CD14-positive monocyte (primary cell): Measurements from ENCODE around the gene CWH43. TPM values are rescaled to one million over a fixed set of nuclear protein-coding genes. Genes with fewer than 3 reads are reported as not detected.

Experiments
- DNase-seq, 3 donors: peaks; one replicate each; pipeline ENCODE4 v3.0.0-alpha.2; 2011 to 2022
- H2AFZ ChIP-seq: 2 replicates; pipeline ENCODE4 v1.6.0; 2012; ENCODE audit warnings: mild to moderate bottlenecking, low read depth, low read length, inconsistent platforms; ENCODE audit not compliant: insufficient read depth, poor library complexity, severe bottlenecking
- H3K27ac ChIP-seq, 2 donors: 1 replicate in 1 of 2; 2 replicates in 1 of 2; pipeline ENCODE4 v1.5.1; 2012 to 2013; ENCODE audit warnings: low read length in 2 of 2, control low read depth in 1 of 2, inconsistent platforms in 1 of 2, low read depth in 1 of 2, mild to moderate bottlenecking in 1 of 2
- H3K27me3 ChIP-seq, 2 donors: one replicate each; pipeline versions ENCODE4 v1.6.0 to v1.6.1; 2011 to 2013; ENCODE audit warnings: low read length in 2 of 2; ENCODE audit not compliant: control insufficient read depth in 2 of 2, insufficient read depth in 2 of 2
- H3K36me3 ChIP-seq, 2 donors: replicated peaks in 1 of 2; 1 replicate in 1 of 2; 2 replicates in 1 of 2; pipeline versions ENCODE4 v1.5.1 to v1.6.1; 2012 to 2013; ENCODE audit warnings: low read length in 2 of 2, control low read depth in 1 of 2, inconsistent platforms in 1 of 2, mild to moderate bottlenecking in 1 of 2; ENCODE audit not compliant: insufficient read depth in 2 of 2, control insufficient read depth in 1 of 2
- H3K4me1 ChIP-seq, 2 donors: 1 replicate in 1 of 2; 2 replicates in 1 of 2; pipeline versions ENCODE4 v1.5.1 to v1.6.1; 2012 to 2013; ENCODE audit warnings: low read length in 2 of 2, control low read depth in 1 of 2, inconsistent platforms in 1 of 2, mild to moderate bottlenecking in 1 of 2, moderate library complexity in 1 of 2; ENCODE audit not compliant: insufficient read depth in 2 of 2, control insufficient read depth in 1 of 2
- H3K4me2 ChIP-seq: replicated peaks from 2 replicates; pipeline ENCODE3; 2012; ENCODE audit warnings: low read length, moderate library complexity, mild to moderate bottlenecking; ENCODE audit not compliant: poor library complexity, severe bottlenecking; ENCODE audit errors: extremely low read depth
- H3K4me3 ChIP-seq, 3 experiments: fragments of 200-600 bp in 1 of 3; sonication (generic) in 1 of 3; replicated peaks in 1 of 3; 1 replicate in 2 of 3; 2 replicates in 1 of 3; pipeline ENCODE4 v1.5.1; 2011 to 2013; ENCODE audit warnings: low read length in 3 of 3, mild to moderate bottlenecking in 3 of 3, control low read depth in 2 of 3, low read depth in 2 of 3, inconsistent platforms in 1 of 3, moderate library complexity in 1 of 3
- H3K79me2 ChIP-seq: 2 replicates; pipeline ENCODE4 v1.6.0; 2012; ENCODE audit warnings: mild to moderate bottlenecking, control low read depth, inconsistent platforms, low read length, moderate library complexity; ENCODE audit not compliant: insufficient read depth
- H3K9ac ChIP-seq: 2 replicates; pipeline ENCODE4 v1.6.0; 2017; ENCODE audit warnings: low read length, mild to moderate bottlenecking; ENCODE audit not compliant: insufficient read depth, poor library complexity, severe bottlenecking
- H3K9me3 ChIP-seq, 2 donors: replicated peaks in 1 of 2; 1 replicate in 1 of 2; 2 replicates in 1 of 2; pipeline versions ENCODE4 v1.5.1 to v1.6.1; 2012 to 2013; ENCODE audit warnings: low read length in 2 of 2, control low read depth in 1 of 2; ENCODE audit not compliant: control insufficient read depth in 1 of 2, insufficient read depth in 1 of 2
- H4K20me1 ChIP-seq: 2 replicates; pipeline ENCODE4 v1.6.0; 2012; ENCODE audit warnings: mild to moderate bottlenecking, low read length, control low read depth, moderate library complexity; ENCODE audit not compliant: insufficient read depth
- H3K27ac Mint-ChIP-seq, 7 donors: one replicate each; pipeline ENCODE4 v1.8.0; 2020; ENCODE audit warnings: mild to moderate bottlenecking in 7 of 7, mixed read lengths in 7 of 7, moderate library complexity in 6 of 7, inconsistent platforms in 2 of 7
- H3K27me3 Mint-ChIP-seq, 3 donors: one replicate each; pipeline ENCODE4 v1.8.0; 2021 to 2022; ENCODE audit warnings: low read depth in 3 of 3, mild to moderate bottlenecking in 3 of 3, mixed read lengths in 3 of 3, moderate library complexity in 3 of 3, inconsistent platforms in 1 of 3
- H3K36me3 Mint-ChIP-seq, 2 donors: one replicate each; pipeline ENCODE4 v1.8.0; 2020; ENCODE audit warnings: mixed read lengths in 2 of 2, inconsistent platforms in 1 of 2, mild to moderate bottlenecking in 1 of 2
- H3K4me1 Mint-ChIP-seq: one replicate; pipeline ENCODE4 v1.8.0; 2020; ENCODE audit warnings: mild to moderate bottlenecking, mixed read lengths
- H3K4me3 Mint-ChIP-seq, 2 donors: one replicate each; pipeline ENCODE4 v1.8.0; 2020; ENCODE audit warnings: mild to moderate bottlenecking in 2 of 2, mixed read lengths in 2 of 2, moderate library complexity in 1 of 2
- H3K9me3 Mint-ChIP-seq, 7 donors: one replicate each; pipeline ENCODE4 v1.8.0; 2020 to 2022; ENCODE audit warnings: mixed read lengths in 7 of 7, mild to moderate bottlenecking in 6 of 7, moderate library complexity in 6 of 7, inconsistent platforms in 2 of 7
- intact Hi-C, 2 donors: fragments of 100-400 bp; cut with micrococcal nuclease; formaldehyde crosslinking; loops; one replicate each; pipeline versions ENCODE4 v1.15.0 to v1.15.1; 2023
- polyA plus RNA-seq, 3 donors: library from polyadenylated mRNA; depleted of rRNA in 1 of 3; unstranded in 2 of 3; stranded (reverse) in 1 of 3; fragments of 300-500 nt in 2 of 3; fragments of >200 nt in 1 of 3; fragmentation: Illumina TruSeq in 2 of 3; gene quantifications; 1 replicate in 2 of 3; 2 replicates in 1 of 3; pipeline ENCODE4 v1.2.3, GENCODE V29; 2012 to 2021
- TF ChIP-seq, protein P1 (sequence below): fragments of 200-600 bp; IDR thresholded peaks from one replicate; pipeline ENCODE4 v1.8.0; 2022; ENCODE audit warnings: antibody characterized with exemption, mild to moderate bottlenecking

Gene CWH43
- polyA plus RNA-seq, 3 donors, result not detected

DNA sequence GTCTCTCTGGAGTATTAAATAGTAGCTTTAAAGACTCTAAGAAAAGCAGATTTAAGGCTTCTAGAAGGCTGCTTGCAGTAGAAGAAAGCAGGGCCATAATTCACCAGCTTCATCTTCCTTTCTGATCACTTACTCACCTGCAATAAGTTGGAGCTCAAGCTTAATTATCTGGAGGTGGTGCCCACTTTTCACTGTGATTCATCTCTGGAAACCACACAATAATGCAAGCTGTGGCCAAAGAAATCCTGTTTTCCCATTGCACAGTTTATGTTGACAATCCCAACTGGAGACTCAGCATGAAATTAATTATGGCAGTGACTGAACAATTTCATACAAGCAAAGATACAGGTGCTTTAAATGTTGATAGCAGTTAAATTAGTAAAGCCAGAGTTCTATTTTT is 14.7 kb downstream of the CWH43 start:
- Mint-ChIP-seq H3K36me3 (no peaks in the 10 kb centered on the region), H3K27me3 (peaks cover 0 to 2% (median 1%) of the 10 kb centered on the region in 3 donors), H3K9me3 (peaks cover 0 to 2% (median 0%) of the 10 kb centered on the region in 7 donors), H3K4me1 (no peaks in the 10 kb centered on the region), H3K27ac (no peak overlapping the region), H3K4me3 (no peak overlapping the region)
- no peak overlapping the region for H3K9ac ChIP-seq
- intact Hi-C loops, result no loop called here
- no peaks in the 10 kb centered on the region for H3K36me3 ChIP-seq
- no peak for DNase-seq
- no peaks in the 10 kb centered on the region for H3K27me3 ChIP-seq
- no peak overlapping the region for H3K27ac ChIP-seq
- H3K4me1 ChIP-seq, result no peaks in the 10 kb centered on the region
- H2AFZ ChIP-seq, result no peak overlapping the region
- H3K9me3 ChIP-seq, result no peaks in the 10 kb centered on the region
- H3K4me2 ChIP-seq, result no peak overlapping the region
- H3K4me3 ChIP-seq, result no peak overlapping the region
- H4K20me1 ChIP-seq, result no peaks in the 10 kb centered on the region
- TF ChIP-seq, protein P1, sequence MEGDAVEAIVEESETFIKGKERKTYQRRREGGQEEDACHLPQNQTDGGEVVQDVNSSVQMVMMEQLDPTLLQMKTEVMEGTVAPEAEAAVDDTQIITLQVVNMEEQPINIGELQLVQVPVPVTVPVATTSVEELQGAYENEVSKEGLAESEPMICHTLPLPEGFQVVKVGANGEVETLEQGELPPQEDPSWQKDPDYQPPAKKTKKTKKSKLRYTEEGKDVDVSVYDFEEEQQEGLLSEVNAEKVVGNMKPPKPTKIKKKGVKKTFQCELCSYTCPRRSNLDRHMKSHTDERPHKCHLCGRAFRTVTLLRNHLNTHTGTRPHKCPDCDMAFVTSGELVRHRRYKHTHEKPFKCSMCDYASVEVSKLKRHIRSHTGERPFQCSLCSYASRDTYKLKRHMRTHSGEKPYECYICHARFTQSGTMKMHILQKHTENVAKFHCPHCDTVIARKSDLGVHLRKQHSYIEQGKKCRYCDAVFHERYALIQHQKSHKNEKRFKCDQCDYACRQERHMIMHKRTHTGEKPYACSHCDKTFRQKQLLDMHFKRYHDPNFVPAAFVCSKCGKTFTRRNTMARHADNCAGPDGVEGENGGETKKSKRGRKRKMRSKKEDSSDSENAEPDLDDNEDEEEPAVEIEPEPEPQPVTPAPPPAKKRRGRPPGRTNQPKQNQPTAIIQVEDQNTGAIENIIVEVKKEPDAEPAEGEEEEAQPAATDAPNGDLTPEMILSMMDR, result no peak
- no peaks in the 10 kb centered on the region for H3K79me2 ChIP-seq

DNA sequence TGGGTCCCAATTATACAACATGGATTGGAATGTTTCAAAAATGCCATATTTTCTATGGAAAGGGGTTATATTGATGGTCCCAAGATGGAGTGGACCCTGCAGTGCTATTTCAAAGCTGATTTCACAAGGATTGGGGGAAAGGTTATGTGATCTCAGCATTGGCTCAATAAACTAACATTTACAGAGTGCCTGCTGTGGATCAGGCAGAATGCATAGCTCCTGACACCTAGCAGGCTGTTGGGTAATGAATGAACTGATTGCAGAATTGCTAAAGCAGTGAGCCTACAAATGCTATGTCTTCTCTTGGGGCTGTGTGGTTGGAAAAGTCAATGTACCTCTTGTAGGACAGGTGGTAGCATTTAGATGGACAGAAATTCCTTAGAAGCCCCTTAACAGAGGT is 16.9 kb downstream of the CWH43 start:
- Mint-ChIP-seq H3K9me3 (peaks cover 0 to 2% (median 0%) of the 10 kb centered on the region in 7 donors), H3K27me3 (peaks cover 0 to 2% (median 1%) of the 10 kb centered on the region in 3 donors), H3K4me3 (no peak overlapping the region), H3K27ac (no peak overlapping the region), H3K4me1 (no peaks in the 10 kb centered on the region), H3K36me3 (no peaks in the 10 kb centered on the region)
- no peak for DNase-seq
- Histone ChIP-seq H3K4me3 (no peak overlapping the region), H4K20me1 (no peaks in the 10 kb centered on the region), H3K4me1 (no peaks in the 10 kb centered on the region), H3K36me3 (no peaks in the 10 kb centered on the region), H3K9ac (no peak overlapping the region), H3K9me3 (no peaks in the 10 kb centered on the region), H3K79me2 (no peaks in the 10 kb centered on the region), H3K4me2 (no peak overlapping the region), H3K27ac (no peak overlapping the region), H2AFZ (no peak overlapping the region), H3K27me3 (no peaks in the 10 kb centered on the region)
- TF ChIP-seq, protein P1, result no peak
- intact Hi-C loops, result no loop called here
